PC-3 (cell line): ENCODE measurements around the gene TRRAP.

Experiments used
- CTCF ChIP-seq: fragments of 300-600 bp; sonication (generic); conservative IDR thresholded peaks from 2 replicates; pipeline ENCODE4 v1.5.1; 2017; ENCODE audit warnings: antibody characterized with exemption, low read depth, mild to moderate bottlenecking, low read length
- EZH2 ChIP-seq: fragments of 300-600 bp; sonication (generic); IDR thresholded peaks from one replicate; pipeline ENCODE4 v1.6.1; 2017; ENCODE audit warnings: antibody characterized with exemption, mild to moderate bottlenecking, low read length; ENCODE audit not compliant: unreplicated experiment
- EZH2phosphoT487 ChIP-seq: fragments of 300-600 bp; sonication (generic); IDR thresholded peaks from 2 replicates; pipeline ENCODE4 v1.6.1; 2018; ENCODE audit warnings: mild to moderate bottlenecking, antibody characterized with exemption, low read length, borderline replicate concordance

GRCh38 chr7:98866351-98866750, 12.0 kb upstream of the TRRAP start:
- TF ChIP-seq EZH2 (no peak), CTCF (no peak), EZH2phosphoT487 (no peak)
